HepG2 (cell line): Measurements from ENCODE around the gene NRP1. TPM values are rescaled to one million over a fixed set of nuclear protein-coding genes. Genes with fewer than 3 reads are reported as not detected.

Experiments used
- ATAD3A ChIP-seq: sonication (generic); formaldehyde crosslinking; IDR thresholded peaks from 2 replicates; pipeline ENCODE4 v1.4.0; 2020; ENCODE audit warnings: missing genetic modification reagents
- ATRX ChIP-seq: sonication (generic); formaldehyde crosslinking; IDR thresholded peaks from 2 replicates; pipeline ENCODE4 v1.4.0; 2020; ENCODE audit warnings: missing genetic modification reagents, borderline replicate concordance
- BCL6 ChIP-seq: IDR thresholded peaks from 2 replicates; pipeline ENCODE4 v1.6.1; 2016; ENCODE audit warnings: missing genetic modification reagents, missing compliant biosample characterization
- DPF2 ChIP-seq: sonication (generic); formaldehyde crosslinking; IDR thresholded peaks from 2 replicates; pipeline ENCODE4 v1.4.0; 2020; ENCODE audit warnings: mild to moderate bottlenecking, low read depth, missing genetic modification reagents, borderline replicate concordance
- ELF4 ChIP-seq: sonication (generic); formaldehyde crosslinking; IDR thresholded peaks from 2 replicates; pipeline ENCODE4 v1.5.0; 2020; ENCODE audit warnings: missing genetic modification reagents, mild to moderate bottlenecking, moderate library complexity, borderline replicate concordance
- IRX3 ChIP-seq: sonication (generic); formaldehyde crosslinking; IDR thresholded peaks from 2 replicates; pipeline ENCODE4 v1.8.1; 2023; ENCODE audit warnings: mild to moderate bottlenecking, low read depth, missing genetic modification reagents, borderline replicate concordance
- KAT7 ChIP-seq: IDR thresholded peaks from 2 replicates; pipeline ENCODE4 v1.6.1; 2018; ENCODE audit warnings: borderline replicate concordance, missing compliant biosample characterization
- KDM2A ChIP-seq: sonication (generic); formaldehyde crosslinking; IDR thresholded peaks from 2 replicates; pipeline ENCODE4 v1.4.0; 2020; ENCODE audit warnings: low read depth, missing genetic modification reagents, borderline replicate concordance
- KLF11 ChIP-seq: IDR thresholded peaks from 2 replicates; pipeline ENCODE4 v1.6.1; 2016; ENCODE audit warnings: missing compliant biosample characterization
- LCORL ChIP-seq, 2 experiments: fragments of 450-650 bp in 1 of 2; sonication (generic) in 1 of 2; formaldehyde crosslinking in 1 of 2; IDR thresholded peaks; 2 replicates each; pipeline versions ENCODE4 v1.5.0 to v1.6.1; 2017 to 2020; ENCODE audit warnings: antibody characterized with exemption in 1 of 2, missing genetic modification reagents in 1 of 2
- NFKBIZ ChIP-seq: IDR thresholded peaks from 2 replicates; pipeline ENCODE4 v1.6.1; 2018; ENCODE audit warnings: missing genetic modification reagents, missing compliant biosample characterization
- NR0B2 ChIP-seq: sonication (generic); formaldehyde crosslinking; IDR thresholded peaks from 2 replicates; pipeline ENCODE4 v1.4.0; 2020; ENCODE audit warnings: mild to moderate bottlenecking, missing genetic modification reagents
- PRDM15 ChIP-seq: sonication (generic); formaldehyde crosslinking; IDR thresholded peaks from 2 replicates; pipeline ENCODE4 v1.4.0; 2020; ENCODE audit warnings: missing genetic modification reagents
- RCOR2 ChIP-seq: IDR thresholded peaks from 2 replicates; pipeline ENCODE4 v1.6.1; 2016; ENCODE audit warnings: missing biosample characterization, missing genetic modification reagents
- RFXANK ChIP-seq: IDR thresholded peaks from 2 replicates; pipeline ENCODE4 v1.6.1; 2016
- RXRB ChIP-seq: IDR thresholded peaks from 2 replicates; pipeline ENCODE4 v1.6.1; 2016; ENCODE audit warnings: borderline replicate concordance, missing genetic modification reagents, missing compliant biosample characterization
- SALL1 ChIP-seq: sonication (generic); formaldehyde crosslinking; IDR thresholded peaks from 2 replicates; pipeline ENCODE4 v1.8.0; 2022; ENCODE audit warnings: mild to moderate bottlenecking, missing genetic modification reagents
- SETDB1 ChIP-seq: sonication (generic); formaldehyde crosslinking; IDR thresholded peaks from 2 replicates; pipeline ENCODE4 v1.5.1; 2020; ENCODE audit warnings: missing genetic modification reagents, mild to moderate bottlenecking, borderline replicate concordance
- XBP1 ChIP-seq: sonication (generic); formaldehyde crosslinking; IDR thresholded peaks from 2 replicates; pipeline ENCODE4 v1.5.0; 2020; ENCODE audit warnings: missing genetic modification reagents
- YEATS2 ChIP-seq: sonication (generic); formaldehyde crosslinking; IDR thresholded peaks from 2 replicates; pipeline ENCODE4 v1.4.0; 2020; ENCODE audit warnings: missing genetic modification reagents, borderline replicate concordance
- ZNF460 ChIP-seq: sonication (generic); formaldehyde crosslinking; IDR thresholded peaks from 2 replicates; pipeline ENCODE4 v1.5.1; 2020; ENCODE audit warnings: missing genetic modification reagents, mild to moderate bottlenecking, borderline replicate concordance
- polyA plus RNA-seq, 8 experiments: library from polyadenylated mRNA; depleted of rRNA in 3 of 8; stranded (reverse) in 7 of 8; unstranded in 1 of 8; fragments of >200 nt; fragmentation: Illumina TruSeq in 4 of 8; extraction: Trizol in 4 of 8; gene quantifications; 2 replicates each; pipeline versions ENCODE4 v1.2.1 to v1.2.3, GENCODE V29; 2011 to 2016; ENCODE audit warnings: low read depth in 4 of 8, missing spikeins in 1 of 8, mixed read lengths in 1 of 8; ENCODE audit not compliant: insufficient read depth in 1 of 8
- total RNA-seq, 5 experiments: library from RNA; depleted of rRNA; stranded (reverse); fragments of >200 nt; fragmentation: Illumina TruSeq; extraction: Trizol; gene quantifications; 2 replicates each; pipeline ENCODE4 v1.2.3, GENCODE V29; 2016; ENCODE audit warnings: low read depth in 1 of 5
- TF ChIP-seq, protein P1 (sequence below): IDR thresholded peaks from 2 replicates; pipeline ENCODE4 v1.6.1; 2016; ENCODE audit warnings: low read depth, borderline replicate concordance
- TF ChIP-seq, protein P2 (sequence below): sonication (generic); formaldehyde crosslinking; IDR thresholded peaks from 2 replicates; pipeline ENCODE4 v1.4.0; 2020; ENCODE audit warnings: missing genetic modification reagents, mild to moderate bottlenecking, borderline replicate concordance

Gene NRP1
- total and polyA plus RNA-seq, 2 of the 13 experiments (the other 11 are each of a cell fraction or from before 2014, with no cell fraction given): 5.3 to 5.8 TPM

DNA sequence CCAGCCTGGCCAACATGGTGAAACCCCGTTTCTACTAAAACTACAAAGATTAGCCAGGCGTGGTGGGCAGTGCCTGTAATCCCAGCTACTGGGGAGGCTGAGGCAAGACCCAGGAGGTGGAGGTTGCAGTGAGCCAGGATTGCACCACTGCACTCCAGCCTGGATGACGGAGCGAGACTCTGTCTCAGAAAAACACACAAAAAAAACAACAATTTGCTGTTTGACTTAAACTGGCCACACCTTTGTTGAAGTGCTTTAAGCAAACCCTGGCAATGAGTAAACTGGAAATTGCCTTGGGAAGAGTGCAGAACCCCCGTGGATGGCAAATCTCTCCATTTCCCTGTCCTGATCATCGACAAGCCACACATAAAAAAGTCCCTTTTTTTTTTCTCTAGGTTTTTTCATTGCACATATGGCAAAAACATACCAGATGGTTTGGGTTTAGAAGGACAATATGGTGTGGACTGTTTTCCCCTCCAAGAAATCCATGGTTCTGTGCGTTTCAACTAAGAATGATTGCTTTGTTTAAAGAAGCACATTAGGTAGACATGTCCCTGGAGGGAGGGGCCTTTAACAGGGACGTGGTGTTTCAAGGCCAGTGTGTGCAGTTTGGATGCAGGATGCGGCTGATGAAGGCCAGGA, 76.9 kb downstream of the NRP1 start (continued):
- no peak for TF ChIP-seq NFKBIZ (CRISPR knock-in tag)
- no peak for TF ChIP-seq ATAD3A
- TF ChIP-seq KAT7 (CRISPR knock-in tag): no peak
- peak; percentile 34; the same call in 1 of the 2 replicates for TF ChIP-seq SALL1
- TF ChIP-seq ATRX (CRISPR knock-in tag): no peak
- TF ChIP-seq XBP1: no peak
- no peak for TF ChIP-seq NR0B2 (CRISPR knock-in tag)
- TF ChIP-seq YEATS2: no peak
- TF ChIP-seq ZNF460: no peak
- peak; percentile 92 for TF ChIP-seq BCL6 (CRISPR knock-in tag)
- TF ChIP-seq LCORL (IDR thresholded peaks at IDR 0.05): no peak
- no peak for TF ChIP-seq LCORL (CRISPR knock-in tag; IDR thresholded peaks at IDR 0.05)
- TF ChIP-seq ELF4: no peak
- TF ChIP-seq RFXANK (CRISPR knock-in tag): no peak
- no peak for TF ChIP-seq SETDB1 (CRISPR knock-in tag)
- TF ChIP-seq, protein P1, sequence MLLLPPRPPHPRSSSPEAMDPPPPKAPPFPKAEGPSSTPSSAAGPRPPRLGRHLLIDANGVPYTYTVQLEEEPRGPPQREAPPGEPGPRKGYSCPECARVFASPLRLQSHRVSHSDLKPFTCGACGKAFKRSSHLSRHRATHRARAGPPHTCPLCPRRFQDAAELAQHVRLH (CRISPR knock-in tag): no peak
- TF ChIP-seq, protein P2, sequence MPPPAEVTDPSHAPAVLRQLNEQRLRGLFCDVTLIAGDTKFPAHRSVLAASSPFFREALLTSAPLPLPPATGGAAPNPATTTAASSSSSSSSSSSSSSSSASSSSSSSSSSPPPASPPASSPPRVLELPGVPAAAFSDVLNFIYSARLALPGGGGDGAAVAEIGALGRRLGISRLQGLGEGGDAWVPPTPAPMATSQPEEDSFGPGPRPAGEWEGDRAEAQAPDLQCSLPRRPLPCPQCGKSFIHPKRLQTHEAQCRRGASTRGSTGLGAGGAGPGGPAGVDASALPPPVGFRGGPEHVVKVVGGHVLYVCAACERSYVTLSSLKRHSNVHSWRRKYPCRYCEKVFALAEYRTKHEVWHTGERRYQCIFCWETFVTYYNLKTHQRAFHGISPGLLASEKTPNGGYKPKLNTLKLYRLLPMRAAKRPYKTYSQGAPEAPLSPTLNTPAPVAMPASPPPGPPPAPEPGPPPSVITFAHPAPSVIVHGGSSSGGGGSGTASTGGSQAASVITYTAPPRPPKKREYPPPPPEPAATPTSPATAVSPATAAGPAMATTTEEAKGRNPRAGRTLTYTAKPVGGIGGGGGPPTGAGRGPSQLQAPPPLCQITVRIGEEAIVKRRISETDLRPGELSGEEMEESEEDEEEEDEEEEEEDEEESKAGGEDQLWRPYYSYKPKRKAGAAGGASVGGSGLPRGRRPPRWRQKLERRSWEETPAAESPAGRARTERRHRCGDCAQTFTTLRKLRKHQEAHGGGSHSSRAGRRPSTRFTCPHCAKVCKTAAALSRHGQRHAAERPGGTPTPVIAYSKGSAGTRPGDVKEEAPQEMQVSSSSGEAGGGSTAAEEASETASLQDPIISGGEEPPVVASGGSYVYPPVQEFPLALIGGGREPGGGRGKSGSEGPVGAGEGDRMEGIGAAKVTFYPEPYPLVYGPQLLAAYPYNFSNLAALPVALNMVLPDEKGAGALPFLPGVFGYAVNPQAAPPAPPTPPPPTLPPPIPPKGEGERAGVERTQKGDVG (CRISPR knock-in tag): no peak
- no peak for TF ChIP-seq RCOR2 (CRISPR knock-in tag)
- no peak for TF ChIP-seq PRDM15
- 0 out of 2 replicates have a peak, but pooled peaks have one; percentile 26 for TF ChIP-seq RXRB (CRISPR knock-in tag)
- TF ChIP-seq DPF2: no peak
- no peak for TF ChIP-seq KLF11 (CRISPR knock-in tag)
- no peak for TF ChIP-seq IRX3 (CRISPR knock-in tag)
- 0 out of 2 replicates have a peak, but pooled peaks have one; percentile 16 for TF ChIP-seq KDM2A (CRISPR knock-in tag)
